Endothelial cell of umbilical vein (primary cell): Measurements from ENCODE around the gene FMN2. TPM values are rescaled to one million over a fixed set of nuclear protein-coding genes. Genes with fewer than 3 reads are reported as not detected.

Experiments used
- BruUV-seq: library from RNA; stranded (reverse); fragments of 400-500 nt; replicated peaks from 2 replicates; lab custom pipeline; 2021; lab: Mats Ljungman, UMichigan
- CTCF ChIA-PET: fragments of 300-600, 350-600 bp; sonication (Branson Sonifier 250); formaldehyde crosslinking; loops from one replicate; lab custom pipeline; 2021; ENCODE audit warnings: antibody characterized with exemption, inconsistent platforms; lab: Charles Lee
- POLR2A ChIA-PET: fragments of 300-600, 350-600 bp; sonication (Branson Sonifier 250); formaldehyde crosslinking; loops from one replicate; lab custom pipeline; 2021; ENCODE audit warnings: antibody characterized with exemption, inconsistent platforms; lab: Charles Lee
- DNase-seq: peaks from one replicate; pipeline ENCODE4 v3.0.0-alpha.2; 2011; ENCODE audit warnings: low read depth, low spot score
- FAIRE-seq: peaks from 2 replicates; lab custom pipeline; 2011; peaks lifted over from hg19 to GRCh38; lab: Jason Lieb, UNC
- H2AFZ ChIP-seq: 2 replicates; pipeline ENCODE4 v1.6.0; 2012; ENCODE audit warnings: low read depth, low read length, control low read depth, inconsistent platforms
- H3K27ac ChIP-seq: 2 replicates; pipeline ENCODE4 v1.5.1; 2011; ENCODE audit warnings: low read depth, mild to moderate bottlenecking, control low read depth, low read length, moderate library complexity; ENCODE audit not compliant: insufficient read depth
- H3K27me3 ChIP-seq, 2 experiments: 2 replicates each; pipeline versions ENCODE4 v1.6.0 to v1.6.1; 2011; ENCODE audit warnings: low read length in 2 of 2, mixed read lengths in 1 of 2; ENCODE audit not compliant: control insufficient read depth in 2 of 2, insufficient read depth in 2 of 2
- H3K36me3 ChIP-seq, 2 experiments: 2 replicates in 1 of 2; 3 replicates in 1 of 2; pipeline ENCODE4 v1.5.1; 2011; ENCODE audit warnings: low read length in 2 of 2, mild to moderate bottlenecking in 1 of 2, moderate library complexity in 1 of 2; ENCODE audit not compliant: control insufficient read depth in 2 of 2, insufficient read depth in 2 of 2; ENCODE audit errors: extremely low read depth in 1 of 2
- H3K4me1 ChIP-seq: 3 replicates; pipeline ENCODE4 v1.5.1; 2011; ENCODE audit warnings: mild to moderate bottlenecking, low read length; ENCODE audit not compliant: control insufficient read depth, insufficient read depth; ENCODE audit errors: extremely low read depth
- H3K4me2 ChIP-seq: 2 replicates; pipeline ENCODE4 v1.6.1; 2011; ENCODE audit warnings: low read length, control low read depth, mixed read lengths; ENCODE audit not compliant: insufficient read depth
- H3K4me3 ChIP-seq, 3 experiments: fragments of 200-600 bp in 1 of 3; sonication (generic), shearing (Covaris generic) in 1 of 3; replicated peaks in 1 of 3; 2 replicates each; pipeline ENCODE4 v1.5.1; 2011 to 2016; ENCODE audit warnings: control low read depth in 3 of 3, low read length in 3 of 3, mild to moderate bottlenecking in 2 of 3, inconsistent platforms in 1 of 3, low read depth in 1 of 3, moderate library complexity in 1 of 3; ENCODE audit not compliant: insufficient read depth in 1 of 3
- H3K79me2 ChIP-seq: 2 replicates; pipeline ENCODE4 v1.6.0; 2012; ENCODE audit warnings: low read length, inconsistent platforms; ENCODE audit not compliant: control insufficient read depth, insufficient read depth
- H3K9ac ChIP-seq: replicated peaks from 2 replicates; pipeline ENCODE3; 2011; ENCODE audit warnings: low read length, control low read depth; ENCODE audit not compliant: insufficient read depth; ENCODE audit errors: extremely low read depth
- H3K9me1 ChIP-seq: replicated peaks from 3 replicates; pipeline ENCODE4 v1.6.0; 2011; ENCODE audit warnings: mild to moderate bottlenecking, low read length; ENCODE audit not compliant: control insufficient read depth, insufficient read depth; ENCODE audit errors: extremely low read depth
- H3K9me3 ChIP-seq: replicated peaks from 2 replicates; pipeline ENCODE4 v1.5.1; 2012; ENCODE audit warnings: low read length, inconsistent platforms; ENCODE audit not compliant: control insufficient read depth, insufficient read depth
- H4K20me1 ChIP-seq: replicated peaks from 2 replicates; pipeline ENCODE3; 2011; ENCODE audit warnings: mild to moderate bottlenecking, low read length; ENCODE audit not compliant: control insufficient read depth, insufficient read depth; ENCODE audit errors: extremely low read depth
- CTCF ChIP-seq, 2 donors: IDR thresholded peaks; 1 replicate in 1 of 2; 2 replicates in 1 of 2; pipeline ENCODE4 v1.5.1; 2011; ENCODE audit warnings: low read length in 2 of 2, mild to moderate bottlenecking in 2 of 2, moderate library complexity in 2 of 2, control low read depth in 1 of 2, inconsistent platforms in 1 of 2, low read depth in 1 of 2; ENCODE audit not compliant: insufficient read depth in 1 of 2; ENCODE audit errors: extremely low read depth in 1 of 2
- EZH2 ChIP-seq: IDR thresholded peaks from 2 replicates; pipeline ENCODE4 v1.6.1; 2012; ENCODE audit warnings: borderline replicate concordance, low read depth, mild to moderate bottlenecking, moderate library complexity, low read length, inconsistent platforms; ENCODE audit not compliant: severe bottlenecking
- FOS ChIP-seq: IDR thresholded peaks from 2 replicates; pipeline ENCODE4 v1.6.1; 2011; ENCODE audit warnings: mild to moderate bottlenecking, low read length, moderate library complexity, borderline replicate concordance; ENCODE audit not compliant: insufficient read depth
- GATA2 ChIP-seq: IDR thresholded peaks from 2 replicates; pipeline ENCODE4 v1.7.0; 2011; ENCODE audit warnings: low read depth, mild to moderate bottlenecking, moderate library complexity, mixed read lengths, low read length; ENCODE audit not compliant: insufficient read length, insufficient read depth
- JUN ChIP-seq: IDR thresholded peaks from 2 replicates; pipeline ENCODE4 v1.6.1; 2011; ENCODE audit warnings: borderline replicate concordance, low read depth; ENCODE audit not compliant: insufficient read length, insufficient read depth
- MAX ChIP-seq: IDR thresholded peaks from 2 replicates; pipeline ENCODE4 v1.6.1; 2011; ENCODE audit not compliant: insufficient read depth, insufficient read length
- MYC ChIP-seq: IDR thresholded peaks from one replicate; pipeline ENCODE4 v1.6.1; 2011; ENCODE audit warnings: mild to moderate bottlenecking, low read depth, low read length
- POLR2A ChIP-seq: IDR thresholded peaks from 2 replicates; pipeline ENCODE4 v1.6.1; 2012; ENCODE audit warnings: low read depth, mild to moderate bottlenecking, control low read depth, low read length
- POLR2AphosphoS5 ChIP-seq: IDR thresholded peaks from 2 replicates; pipeline ENCODE4 v1.6.1; 2012; ENCODE audit warnings: low read depth, mild to moderate bottlenecking, control low read depth, low read length, moderate library complexity; ENCODE audit not compliant: insufficient read depth
- dilution Hi-C: fragments of 300-500 bp; cut with MboI; formaldehyde crosslinking; loops from one replicate; pipeline ENCODE4 v1.15.0; 2019; ENCODE audit warnings: low sequenced_read_pairs; ENCODE audit not compliant: extremely low pct_ligation_motif_present
- intact Hi-C: fragments of 100-400 bp; cut with micrococcal nuclease; formaldehyde crosslinking; loops from one replicate; pipeline ENCODE4 v1.10.0; 2022
- polyA plus RNA-seq, 4 experiments: library from polyadenylated mRNA; depleted of rRNA in 3 of 4; stranded (reverse) in 3 of 4; unstranded in 1 of 4; fragments of >200 nt; gene quantifications; 2 replicates each; pipeline versions ENCODE4 v1.2.1 to v1.2.3, GENCODE V29; 2011 to 2012; ENCODE audit warnings: missing spikeins in 1 of 4
- total RNA-seq: library from RNA; stranded (reverse); gene quantifications from 2 replicates; pipeline ENCODE4 v1.2.3, GENCODE V29; 2021

FMN2 gene
- total and polyA plus RNA-seq, 2 donors (not counting 3 experiments of a cell fraction or from before 2014, with no cell fraction given), result not detected

- POLR2A ChIA-PET, result no interaction called here
- Histone ChIP-seq H3K27ac (no peak overlapping the region), H3K9me3 (no peaks in the 10 kb centered on the region), H3K4me3 (no peak overlapping the region), H3K9me1 (no peaks in the 10 kb centered on the region), H2AFZ (no peak overlapping the region), H3K36me3 (no peaks in the 10 kb centered on the region), H3K27me3 (no peaks in the 10 kb centered on the region), H3K9ac (no peak overlapping the region), H4K20me1 (no peaks in the 10 kb centered on the region), H3K4me2 (no peak overlapping the region), H3K4me1 (no peaks in the 10 kb centered on the region), H3K79me2 (no peaks in the 10 kb centered on the region)
- intact Hi-C loops, result no loop called here
- TF ChIP-seq JUN, result no peak
- TF ChIP-seq POLR2A, result no peak
- no peak for TF ChIP-seq CTCF (IDR thresholded peaks at IDR 0.05; ENCODE audit: extremely low read depth in 1 of 2, insufficient read depth in 1 of 2, low read depth in 1 of 2, low read length in 2 of 2)
- no peak for TF ChIP-seq GATA2
- no peak for TF ChIP-seq MAX
- TF ChIP-seq FOS, result no peak
- TF ChIP-seq EZH2, result no peak
- TF ChIP-seq POLR2AphosphoS5, result no peak
- TF ChIP-seq MYC, result no peak
- FAIRE-seq, result no peak
- CTCF ChIA-PET, result no interaction called here
- DNase-seq, result no peak
- no TSS peak for BruUV-seq
- dilution Hi-C loops, result no loop called here
Observed at GRCh38 chr1:240074422-240074821, 17.3 kb upstream of the FMN2 start.
